HG03159 (cell line): ENCODE results near the gene SHC1.

ENCODE experiments used
- ATAC-seq: cut with Tn5 transposase; IDR thresholded peaks from one replicate; pipeline ENCODE4 v1.9.1; 2021; ENCODE audit warnings: mild to moderate bottlenecking, moderate library complexity; ENCODE audit not compliant: unreplicated experiment

SHC1 gene

GRCh38 chr1:154974808-154975408 is 4.4 kb upstream of the SHC1 start:
- peak; percentile 40 for ATAC-seq

GRCh38 chr1:154974102-154974807 is 3.7 kb upstream of the SHC1 start, which contains the start of gene CKS1B:
TSS of gene CKS1B (plus strand) at chr1:154974681. CDS start at chr1:154974746, 65 bp downstream.
- peak; percentile 77 for ATAC-seq

GRCh38 chr1:154973344-154974101 is 3.0 kb upstream of the SHC1 start:
- peak; percentile 21 for ATAC-seq

GRCh38 chr1:154972517-154973343 is 2.2 kb upstream of the SHC1 start:
- ATAC-seq: no peak

GRCh38 chr1:154972213-154972516 is 1.6 kb upstream of the SHC1 start:
- ATAC-seq: no peak

GRCh38 chr1:154971341-154971998 is 923 bp upstream of the SHC1 start:
- ATAC-seq: no peak

GRCh38 chr1:154969860-154970452 is 591 bp downstream of the SHC1 start:
- ATAC-seq: no peak

- ATAC-seq: no peak
Observed at GRCh38 chr1:154969246-154969645, 1.3 kb downstream of the SHC1 start.

- no peak for ATAC-seq
Observed at GRCh38 chr1:154968731-154969130, 1.8 kb downstream of the SHC1 start.

- no peak for ATAC-seq
Observed at GRCh38 chr1:154967331-154967950, 3.1 kb downstream of the SHC1 start.

GRCh38 chr1:154966111-154966510 is 4.4 kb downstream of the SHC1 start:
- no peak for ATAC-seq

GRCh38 chr1:154964359-154964758 is 6.2 kb downstream of the SHC1 start:
- no peak for ATAC-seq

GRCh38 chr1:154963643-154964042 is 6.9 kb downstream of the SHC1 start:
- no peak for ATAC-seq

- ATAC-seq: no peak
Observed at GRCh38 chr1:154962795-154963330, 7.7 kb downstream of the SHC1 start.

GRCh38 chr1:154962156-154962749 is 8.3 kb downstream of the SHC1 start:
- peak; percentile 14 for ATAC-seq

- peak; percentile 67 for ATAC-seq
Observed at GRCh38 chr1:154961207-154962155, 9.1 kb downstream of the SHC1 start, which contains the start of gene PYGO2. TSS of gene PYGO2 (minus strand) at chr1:154961782. CDS start at chr1:154961576, 206 bp downstream.

GRCh38 chr1:154960446-154961136 is 10.0 kb downstream of the SHC1 start:
- ATAC-seq: no peak
